ENCODE measurements around the gene ZC3H12D. TPM values are rescaled to one million over a fixed set of nuclear protein-coding genes. Genes with fewer than 3 reads are reported as not detected.

Gene ZC3H12D
- total RNA-seq, 1 donor from 2014 or later: 2.1 TPM

GRCh38 chr6:149489967-149490366 lies 5.2 kb upstream of the ZC3H12D start:
- intact Hi-C loops (cut with DNase I): no loop called here
- H3K36me3 ChIP-seq: no peaks in the 10 kb centered on the region
- no peak overlapping the region for H3K27ac ChIP-seq
- ATAC-seq (no peak), DNase-seq (no peak)
- no peaks in the 10 kb centered on the region for H3K9me3 ChIP-seq
- no peak overlapping the region for H3K4me3 ChIP-seq
- H3K4me1 ChIP-seq: peaks cover 6% of the 10 kb centered on the region
- TF ChIP-seq CTCF (IDR thresholded peaks at IDR 0.05): no peak
- H3K27me3 ChIP-seq: no peaks in the 10 kb centered on the region

- no peak for TF ChIP-seq CTCF (IDR thresholded peaks at IDR 0.05)
- peaks cover 17% of the 10 kb centered on the region for H3K4me1 ChIP-seq
- intact Hi-C loops (cut with DNase I): no loop called here
- peak; percentile 20 for DNase-seq
- H3K27me3 ChIP-seq: no peaks in the 10 kb centered on the region
- no peaks in the 10 kb centered on the region for H3K36me3 ChIP-seq
- H3K4me3 ChIP-seq: no peak overlapping the region
- H3K9me3 ChIP-seq: no peaks in the 10 kb centered on the region
- no peak overlapping the region for H3K27ac ChIP-seq
- ATAC-seq: no peak
Observed at GRCh38 chr6:149488815-149489214, 4.0 kb upstream of the ZC3H12D start.

GRCh38 chr6:149487316-149487715 lies 2.5 kb upstream of the ZC3H12D start:
- intact Hi-C loops (cut with DNase I): no loop called here
- ATAC-seq (no peak), DNase-seq (no peak)
- no peak overlapping the region for H3K27ac ChIP-seq
- no peak overlapping the region for H3K4me3 ChIP-seq
- H3K36me3 ChIP-seq: no peaks in the 10 kb centered on the region
- H3K27me3 ChIP-seq: no peaks in the 10 kb centered on the region
- no peak for TF ChIP-seq CTCF (IDR thresholded peaks at IDR 0.05)
- no peaks in the 10 kb centered on the region for H3K9me3 ChIP-seq
- peaks cover 23% of the 10 kb centered on the region for H3K4me1 ChIP-seq

- no peak for TF ChIP-seq CTCF (IDR thresholded peaks at IDR 0.05)
- Histone ChIP-seq H3K27ac (peak overlapping the region; percentile 84), H3K4me1 (peaks cover 29% of the 10 kb centered on the region), H3K27me3 (no peaks in the 10 kb centered on the region), H3K9me3 (no peaks in the 10 kb centered on the region), H3K36me3 (no peaks in the 10 kb centered on the region), H3K4me3 (peak overlapping the region; percentile 28)
- intact Hi-C loops (cut with DNase I): no loop called here
- ATAC-seq: no peak
- DNase-seq: no peak
Observed at GRCh38 chr6:149483849-149484655, 762 bp downstream of the ZC3H12D start.

- H3K4me1 ChIP-seq: peaks cover 29% of the 10 kb centered on the region
- DNase-seq (no peak), ATAC-seq (peak; percentile 20)
- intact Hi-C loops (cut with DNase I): no loop called here
- TF ChIP-seq CTCF (IDR thresholded peaks at IDR 0.05): no peak
- no peaks in the 10 kb centered on the region for H3K36me3 ChIP-seq
- no peaks in the 10 kb centered on the region for H3K27me3 ChIP-seq
- H3K27ac ChIP-seq: peak overlapping the region; percentile 84
- no peaks in the 10 kb centered on the region for H3K9me3 ChIP-seq
- H3K4me3 ChIP-seq: no peak overlapping the region
Observed at GRCh38 chr6:149483334-149483725, 1.5 kb downstream of the ZC3H12D start.
